ENCODE measurements around the gene ACTN3.
"Not testable (repeated sequence)": the region's sequence is repeated elsewhere in the genome, so short reads cannot be mapped to it uniquely, and the experiment has no call there.

Gene ACTN3

DNA sequence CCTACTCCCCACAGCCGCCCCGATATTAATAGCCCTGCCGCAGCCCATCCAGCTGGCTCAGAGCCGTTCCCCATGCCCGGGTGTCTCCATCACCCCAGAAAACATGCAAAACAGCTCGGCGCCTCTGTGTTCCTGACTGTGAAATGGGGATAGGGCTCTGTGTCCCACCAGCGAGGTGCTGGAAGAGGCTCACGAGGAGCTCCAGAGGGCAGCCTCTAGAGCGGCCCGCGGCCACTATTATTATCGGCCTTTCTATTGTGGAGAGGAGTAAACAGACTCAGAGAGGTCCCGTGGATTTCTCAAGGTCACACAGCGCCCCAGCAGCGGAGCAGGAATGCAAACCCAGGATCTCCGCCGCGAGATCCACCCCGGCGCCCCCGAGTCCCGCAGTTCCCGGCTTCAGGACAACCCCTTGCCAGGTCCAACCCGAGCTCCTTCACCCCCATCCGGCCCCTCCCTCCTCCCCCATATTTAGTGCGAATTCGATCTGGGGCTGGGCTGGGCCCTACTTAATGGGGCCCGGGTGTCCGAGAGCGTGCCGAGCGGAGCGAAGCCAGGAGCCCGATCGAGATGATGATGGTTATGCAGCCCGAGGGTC is at the start of gene ACTN3:
ACTN3 (plus strand) TSS at position 536 of the 598 bp plus-strand sequence; CDS start at position 571, 35 bp downstream.
- DNase-seq, result no peak

DNA sequence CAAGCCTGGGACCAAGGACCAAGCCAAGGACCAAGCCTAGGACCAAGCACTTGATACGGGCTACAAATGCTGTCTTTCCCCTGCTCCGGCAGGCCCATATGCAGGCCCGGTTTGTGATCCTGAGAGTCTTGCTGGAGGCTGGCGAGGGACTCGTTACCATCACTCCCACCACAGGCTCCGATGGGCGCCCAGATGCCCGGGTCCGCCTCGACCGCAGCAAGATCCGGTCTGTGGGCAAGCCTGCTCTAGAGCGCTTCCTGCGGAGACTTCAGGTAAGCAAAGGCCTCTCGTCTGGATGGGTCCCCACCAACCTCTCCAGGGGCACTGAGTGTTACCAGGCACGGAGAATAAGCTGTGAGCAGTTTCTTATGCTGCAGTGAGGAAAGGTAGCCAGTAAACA is 49.5 kb upstream of the ACTN3 start:
- DNase-seq, result no peak

DNA sequence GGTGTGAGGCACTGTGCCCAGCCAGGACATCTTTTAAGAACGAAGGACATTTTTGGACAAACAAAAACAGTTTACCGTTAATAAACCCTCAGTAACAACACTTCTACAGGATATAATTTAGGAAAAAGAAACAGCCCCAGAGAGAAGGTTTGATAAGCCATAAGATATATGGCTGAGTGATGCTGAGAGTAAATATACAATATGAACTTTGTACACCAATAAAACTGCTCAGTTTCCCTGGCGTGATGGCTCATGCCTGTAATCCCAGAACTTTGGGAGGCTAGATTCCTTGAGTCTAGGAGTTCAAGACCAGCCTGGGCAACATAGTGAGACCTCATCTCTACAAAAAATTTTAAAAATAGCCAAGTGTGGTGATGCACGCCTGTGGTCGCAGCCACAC is 48.2 kb upstream of the ACTN3 start:
- DNase-seq, result no peak

DNA sequence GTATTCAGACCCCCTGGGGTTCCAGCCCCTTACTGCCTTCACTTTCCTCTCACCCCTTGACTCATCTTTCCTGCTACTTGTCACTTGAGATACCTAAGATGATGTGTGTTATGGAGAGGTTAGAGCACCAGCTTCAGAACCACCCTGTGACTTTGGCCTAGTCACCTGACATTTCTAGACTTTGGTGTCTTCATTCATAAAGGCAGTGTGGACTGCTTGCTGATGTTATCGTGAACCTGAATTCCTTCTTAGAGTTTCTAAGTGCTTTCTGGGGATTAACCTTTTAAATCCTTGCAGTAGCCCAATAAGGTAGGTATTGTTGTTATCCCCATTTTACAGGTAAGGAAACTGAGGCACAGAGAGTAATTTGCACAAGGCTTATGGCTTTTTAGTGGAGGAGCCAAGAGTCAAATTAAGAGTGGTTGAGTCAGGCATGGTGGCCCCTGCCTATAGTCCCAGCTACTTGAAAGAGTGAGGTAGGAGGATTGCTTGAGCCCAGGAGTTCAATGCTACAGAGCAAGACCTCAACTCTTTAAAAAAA is 41.4 kb upstream of the ACTN3 start:
- DNase-seq, result no peak

DNA sequence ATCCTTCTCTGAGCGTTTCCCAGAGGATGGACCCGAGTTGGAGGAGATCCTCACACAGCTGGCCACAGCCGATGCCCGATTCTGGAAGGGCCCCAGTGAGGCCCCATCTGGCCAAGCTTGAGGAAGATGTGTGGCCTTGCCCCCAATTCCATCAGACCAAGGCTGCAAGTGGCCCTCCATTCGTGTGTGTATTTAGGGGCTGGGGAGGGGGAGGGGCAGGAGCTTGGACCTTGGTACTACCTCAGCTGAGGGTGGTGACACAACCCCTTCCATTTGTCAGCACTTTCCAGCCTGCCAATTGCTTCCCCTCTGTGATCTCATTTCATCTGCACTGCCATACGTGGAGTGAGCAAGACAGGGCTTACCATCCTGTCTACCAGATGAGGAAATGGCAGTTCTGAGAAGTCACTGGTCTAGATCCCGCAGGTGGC is 37.6 kb upstream of the ACTN3 start:
- DNase-seq, result no peak

DNA sequence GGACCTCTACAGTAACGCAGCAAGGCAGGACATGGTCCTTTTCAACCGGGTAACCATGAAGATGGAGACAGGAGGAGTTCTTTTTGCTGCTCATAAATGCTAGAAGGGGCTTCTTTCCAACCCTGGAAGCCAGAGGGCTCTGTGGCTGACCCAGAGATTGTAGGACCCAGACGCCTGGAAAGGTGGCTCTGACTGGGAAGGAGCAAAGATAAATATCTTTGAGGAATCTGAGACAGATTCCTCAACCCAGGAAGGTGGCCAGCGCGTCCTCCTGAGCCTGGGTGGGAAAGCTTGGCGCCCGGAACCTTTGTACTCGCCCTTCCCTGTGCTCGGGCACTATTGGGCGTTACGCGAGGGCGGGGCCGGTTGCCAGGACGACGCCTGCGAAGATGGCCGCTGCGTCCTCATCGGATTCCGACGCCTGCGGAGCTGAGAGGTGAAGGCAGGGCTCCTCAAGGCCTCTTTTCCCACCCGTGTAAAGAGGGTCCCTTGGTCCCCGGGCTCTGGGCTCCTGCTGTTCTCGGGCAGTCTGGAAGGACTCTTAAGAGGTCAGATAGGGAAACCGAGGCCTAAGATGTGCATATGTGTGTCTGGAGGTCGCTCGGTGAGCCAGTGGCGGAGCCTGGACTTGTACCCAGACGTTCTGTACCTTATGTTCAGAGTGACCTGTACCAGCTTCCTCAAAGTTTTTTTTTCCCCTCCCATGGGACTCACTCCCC is 36.3 kb upstream of the ACTN3 start, which contains the start of gene BBS1:
BBS1 (plus strand) TSS at position 365 of the 719 bp plus-strand sequence; CDS start at position 390, 25 bp downstream.
- DNase-seq, result peak; percentile 55

DNA sequence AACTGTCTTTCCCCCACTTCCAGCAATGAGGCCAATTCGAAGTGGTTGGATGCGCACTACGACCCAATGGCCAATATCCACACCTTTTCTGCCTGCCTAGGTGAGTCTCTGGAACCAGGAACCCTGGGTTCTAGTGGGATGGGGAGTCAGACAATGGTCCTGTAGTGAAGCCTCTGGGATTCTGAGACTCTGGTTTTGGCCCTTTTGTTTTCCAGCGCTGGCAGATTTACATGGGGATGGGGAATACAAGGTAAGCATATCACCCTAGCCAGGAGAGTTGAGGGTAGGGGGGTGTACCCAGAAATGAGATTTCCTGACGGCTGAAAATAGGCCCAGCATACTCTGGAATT is 35.7 kb upstream of the ACTN3 start:
- no peak for DNase-seq

DNA sequence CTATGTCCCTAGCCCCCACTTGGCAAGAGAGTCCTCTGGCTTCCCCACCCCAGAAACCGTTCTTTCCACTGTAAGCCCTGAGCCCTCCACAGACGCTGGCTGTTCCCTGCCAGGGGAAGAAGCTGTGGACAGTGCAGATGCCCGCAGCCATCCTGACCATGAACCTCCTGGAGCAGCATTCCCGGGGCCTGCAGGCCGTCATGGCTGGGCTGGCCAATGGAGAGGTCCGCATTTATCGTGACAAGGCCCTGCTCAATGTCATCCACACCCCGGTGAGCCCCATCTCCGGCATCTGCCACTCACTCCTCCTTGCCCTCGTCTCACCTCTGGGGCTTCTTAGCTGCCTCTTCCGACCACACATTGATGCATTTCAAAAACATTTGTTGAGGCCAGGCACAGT is 23.1 kb upstream of the ACTN3 start:
- no peak for DNase-seq

DNA sequence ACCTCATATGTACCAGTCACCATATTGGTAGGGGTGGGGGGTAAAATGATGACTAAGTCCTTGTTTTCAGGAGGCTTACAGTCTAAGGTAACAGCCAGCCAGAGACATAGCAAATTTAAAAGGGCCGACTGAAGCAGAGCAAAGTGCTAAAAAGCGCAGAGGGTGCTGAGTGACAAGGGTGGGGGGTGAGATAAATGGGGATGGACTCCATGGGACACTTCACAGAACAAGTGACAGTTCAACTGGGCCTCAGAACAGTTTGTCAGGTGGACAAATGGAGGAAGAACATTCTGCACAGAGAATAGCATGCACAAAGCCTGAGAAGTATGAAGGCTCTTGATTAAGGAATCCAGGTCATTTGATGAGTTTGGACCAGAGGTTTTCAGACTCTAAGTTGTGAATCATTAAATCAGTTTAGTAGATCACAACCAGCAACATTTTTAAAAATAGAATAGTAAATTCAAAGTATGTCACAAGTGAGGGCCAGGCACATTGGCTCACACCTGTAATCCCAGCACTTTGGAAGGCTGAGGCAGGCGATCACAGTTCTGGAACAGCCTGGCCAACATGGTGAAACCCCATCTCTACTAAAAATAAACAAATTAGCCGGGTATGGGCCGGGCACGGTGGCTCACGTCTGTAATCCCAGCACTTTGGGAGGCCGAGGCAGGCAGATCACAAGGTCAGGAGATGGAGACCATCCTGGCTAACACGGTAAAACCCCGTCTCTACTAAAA is 22.2 kb upstream of the ACTN3 start:
- no peak for DNase-seq

DNA sequence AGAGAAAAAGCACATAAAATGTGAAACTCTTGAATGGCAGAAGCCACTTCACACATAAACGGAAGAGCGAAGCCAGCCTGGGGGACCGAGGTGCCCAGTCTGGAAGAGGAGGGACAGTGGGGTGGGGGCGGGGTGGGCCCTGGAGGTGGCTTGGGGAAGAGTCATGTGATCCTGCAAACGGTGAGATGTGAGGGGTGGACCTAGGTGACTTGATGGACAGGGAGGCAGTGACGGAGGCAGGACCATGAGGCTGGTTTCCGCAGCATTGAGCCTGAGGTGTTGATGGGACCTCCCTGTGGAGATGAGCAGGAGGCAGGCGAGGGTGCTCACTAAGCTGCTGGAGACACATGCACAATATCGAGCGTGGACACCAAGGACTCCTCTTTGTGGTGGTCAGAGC is 17.6 kb upstream of the ACTN3 start:
- no peak for DNase-seq

DNA sequence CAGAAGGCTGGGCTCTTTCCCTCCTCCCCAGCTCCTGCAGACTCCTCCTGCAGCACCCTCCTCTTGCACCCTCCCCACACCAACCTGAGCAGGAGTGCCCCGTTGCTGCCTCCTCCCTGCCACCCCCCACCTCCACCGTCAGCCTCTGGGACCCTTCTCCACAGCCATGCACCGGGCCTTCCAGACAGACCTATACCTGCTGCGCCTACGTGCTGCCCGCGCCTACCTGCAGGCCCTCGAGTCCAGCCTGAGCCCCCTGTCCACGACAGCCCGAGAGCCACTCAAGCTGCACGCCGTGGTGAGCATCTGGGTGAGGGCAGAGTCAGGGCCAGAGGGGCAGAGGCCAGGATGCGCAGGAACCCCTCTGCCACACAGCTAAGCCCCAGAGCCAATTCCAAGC is 17.0 kb upstream of the ACTN3 start:
- no peak for DNase-seq

DNA sequence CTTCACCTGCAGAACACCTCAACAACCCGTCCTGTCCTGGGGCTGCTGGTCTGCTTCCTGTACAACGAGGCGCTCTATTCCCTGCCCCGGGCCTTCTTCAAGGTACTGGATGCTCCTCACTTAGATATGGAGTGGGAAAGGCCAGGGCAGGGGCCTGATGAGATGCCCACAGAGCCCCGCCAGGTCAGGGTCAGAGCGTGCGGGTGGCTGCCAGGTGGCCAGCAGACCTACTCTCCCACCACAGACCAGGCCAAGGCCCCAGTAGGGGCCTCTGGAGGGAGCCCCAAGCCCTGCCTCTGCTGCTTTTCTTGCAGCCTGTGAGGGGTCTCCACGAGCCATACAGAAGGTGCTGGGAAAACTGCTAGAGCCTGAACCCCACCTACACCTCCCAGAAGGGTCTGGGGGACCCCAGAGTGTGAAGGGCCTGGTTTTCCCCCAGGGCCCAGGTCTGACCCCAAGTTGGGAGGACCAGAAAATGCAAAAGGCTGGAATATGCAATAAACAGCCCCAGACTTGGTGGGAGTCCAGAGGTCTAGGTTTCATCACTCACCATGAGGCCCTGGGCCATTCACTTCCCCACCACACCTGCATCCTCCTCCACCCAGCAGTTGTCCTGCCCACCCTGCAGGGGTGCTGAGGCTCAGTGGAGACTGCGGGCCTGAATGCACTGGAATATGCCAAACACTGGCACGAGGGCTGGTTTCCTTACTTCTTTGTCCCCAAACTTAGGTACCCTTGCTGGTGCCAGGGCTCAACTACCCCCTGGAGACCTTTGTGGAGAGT is 15.6 kb upstream of the ACTN3 start:
- no peak for DNase-seq

DNA sequence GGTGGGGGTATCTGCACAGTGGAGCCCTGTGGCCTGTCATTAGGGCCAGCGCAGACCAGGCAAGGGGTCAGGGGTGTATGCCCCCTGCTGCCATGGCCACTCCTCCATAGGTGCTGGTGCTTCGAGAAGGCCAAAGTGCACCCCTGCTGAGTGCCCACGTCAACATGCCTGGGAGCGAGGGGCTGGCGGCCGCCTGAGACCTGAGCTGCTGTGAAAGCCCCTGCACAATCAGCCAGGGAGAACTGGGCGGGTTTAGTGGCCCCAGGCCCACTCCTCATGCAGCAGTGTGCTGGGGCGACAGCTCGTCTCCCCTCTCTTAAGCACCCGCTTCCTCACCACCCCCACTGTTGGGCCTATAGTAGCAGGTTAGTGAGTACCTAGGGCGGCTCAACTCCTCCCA is 14.9 kb upstream of the ACTN3 start:
- no peak for DNase-seq

DNA sequence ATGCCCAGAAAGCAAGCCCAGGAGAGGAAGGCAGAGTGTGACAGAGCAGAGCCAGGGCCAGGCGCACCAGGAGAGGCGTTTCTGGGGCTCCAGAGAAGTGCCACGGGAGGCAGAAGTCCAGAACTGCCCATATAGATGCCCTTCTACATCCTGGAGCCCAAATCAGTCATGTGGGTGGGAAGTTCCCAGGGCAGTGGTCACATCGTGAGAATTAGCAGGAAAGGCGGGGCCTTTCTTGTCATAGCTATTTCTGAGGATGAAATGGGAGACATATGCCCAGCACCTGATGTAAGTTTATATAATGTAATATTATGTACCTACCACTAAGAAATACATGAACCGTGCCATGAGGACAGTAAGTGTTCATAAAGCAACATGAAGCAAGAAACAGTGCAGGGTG is 13.9 kb upstream of the ACTN3 start:
- DNase-seq, result no peak

DNA sequence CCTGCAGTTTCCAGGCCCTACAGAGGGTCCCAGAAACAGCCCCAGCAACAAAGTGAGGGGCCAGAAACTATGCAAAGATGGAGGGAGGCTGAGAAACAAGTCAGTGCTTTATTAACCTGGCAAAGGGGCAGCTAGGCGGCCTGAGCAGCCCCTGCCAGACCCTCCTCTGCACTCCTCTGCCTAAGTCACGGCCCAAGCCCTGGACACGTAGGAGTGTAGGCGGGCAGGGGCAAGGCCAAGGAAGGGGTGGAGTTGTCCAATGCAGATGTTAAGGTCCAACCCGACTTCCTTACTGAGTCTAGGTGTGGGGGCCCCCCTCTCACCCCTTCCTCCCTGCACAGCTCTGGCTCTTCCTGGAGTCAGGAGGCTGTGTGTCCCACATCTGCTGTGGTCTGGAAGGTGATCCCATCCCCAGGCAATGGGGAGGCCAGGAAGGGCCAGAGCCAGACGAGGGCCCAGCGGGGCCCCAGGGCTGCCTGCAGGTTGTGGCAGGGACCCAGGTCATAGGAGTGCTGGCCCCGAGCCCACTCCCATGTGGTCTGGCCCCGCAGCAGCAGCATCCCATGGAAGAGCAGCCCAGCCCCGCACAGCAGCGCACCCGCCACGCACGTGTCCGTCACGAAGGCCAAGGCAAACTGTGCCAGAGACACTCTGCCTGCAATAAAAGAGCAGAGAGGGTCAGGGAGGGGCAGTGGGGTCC is 7.4 kb upstream of the ACTN3 start:
- no peak for DNase-seq

DNA sequence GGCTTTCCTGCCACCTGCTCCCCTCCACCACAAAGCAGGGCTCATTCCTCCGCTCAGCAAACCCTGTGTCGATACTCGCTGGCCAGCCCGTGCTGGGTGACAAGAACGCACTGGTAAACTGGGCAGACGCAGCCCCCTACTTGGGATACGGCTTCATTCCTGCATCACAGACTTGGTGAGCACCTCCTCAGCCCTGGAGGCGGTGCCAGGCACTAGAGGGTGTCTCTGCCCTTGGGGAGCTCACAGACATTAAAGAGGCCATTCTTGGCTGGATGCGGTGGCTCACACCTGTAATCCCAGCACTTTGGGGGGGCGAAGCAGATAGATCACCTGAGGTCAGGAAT is 6.9 kb upstream of the ACTN3 start:
- DNase-seq, result no peak

DNA sequence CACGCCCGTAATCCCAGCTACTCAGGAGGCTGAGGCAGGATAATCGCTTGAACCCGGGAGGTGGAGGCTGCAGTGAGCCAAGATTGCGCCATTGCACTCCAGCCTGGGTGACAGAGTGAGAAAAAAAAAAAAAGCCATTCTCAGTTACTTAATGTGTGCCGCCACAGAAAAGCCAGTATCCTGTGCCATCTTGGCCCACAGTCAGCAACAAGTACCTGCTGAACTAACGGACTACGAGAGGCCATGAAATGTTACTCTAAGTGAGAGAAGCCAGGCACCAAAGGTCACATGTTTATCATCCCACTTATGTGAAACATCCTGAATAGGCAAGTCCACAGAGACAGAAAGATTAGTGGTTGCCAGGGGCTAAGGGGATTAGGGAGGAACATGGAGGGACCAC is 6.1 kb upstream of the ACTN3 start:
- not testable (repeated sequence) for DNase-seq

DNA sequence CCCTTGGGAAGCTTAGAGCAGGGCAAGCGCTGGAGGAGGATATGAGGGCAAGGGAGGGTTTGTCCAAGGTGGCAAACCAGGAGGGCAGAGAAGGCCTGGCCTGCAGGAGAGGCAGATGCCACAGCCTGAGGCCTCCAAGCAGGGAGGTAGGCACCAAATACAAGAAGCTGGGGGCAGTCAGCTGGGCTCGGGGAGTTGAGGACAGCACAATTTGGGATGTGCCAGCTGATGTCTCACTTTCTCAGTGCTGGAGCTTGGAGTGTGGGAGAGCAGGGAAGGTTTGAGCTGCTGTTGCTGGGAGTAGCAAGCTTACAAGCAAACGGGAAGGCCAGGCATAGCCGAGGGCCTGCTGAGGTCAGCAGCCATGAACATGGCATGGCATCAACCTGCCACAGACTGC is 4.8 kb upstream of the ACTN3 start:
- no peak for DNase-seq

DNA sequence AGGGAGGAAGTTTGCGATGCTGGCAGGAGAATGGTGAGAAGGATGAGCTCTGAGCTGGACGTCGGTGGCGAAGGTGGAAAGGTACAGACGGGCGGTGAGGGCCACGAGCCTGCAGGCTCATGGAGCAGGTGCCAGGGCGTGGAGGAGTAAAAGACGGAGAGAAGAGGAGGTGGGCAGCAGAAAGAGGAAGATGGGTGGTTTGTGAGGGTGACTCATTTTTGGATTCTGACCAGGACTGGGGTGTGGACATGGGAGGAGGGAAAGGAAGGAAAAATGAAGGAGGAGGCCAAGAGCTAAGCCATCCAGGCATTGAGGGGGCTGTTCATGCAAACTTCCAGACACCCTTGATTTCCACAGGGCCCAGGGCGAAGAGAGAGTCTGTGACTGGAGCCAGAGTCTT is 4.3 kb upstream of the ACTN3 start:
- DNase-seq, result no peak

DNA sequence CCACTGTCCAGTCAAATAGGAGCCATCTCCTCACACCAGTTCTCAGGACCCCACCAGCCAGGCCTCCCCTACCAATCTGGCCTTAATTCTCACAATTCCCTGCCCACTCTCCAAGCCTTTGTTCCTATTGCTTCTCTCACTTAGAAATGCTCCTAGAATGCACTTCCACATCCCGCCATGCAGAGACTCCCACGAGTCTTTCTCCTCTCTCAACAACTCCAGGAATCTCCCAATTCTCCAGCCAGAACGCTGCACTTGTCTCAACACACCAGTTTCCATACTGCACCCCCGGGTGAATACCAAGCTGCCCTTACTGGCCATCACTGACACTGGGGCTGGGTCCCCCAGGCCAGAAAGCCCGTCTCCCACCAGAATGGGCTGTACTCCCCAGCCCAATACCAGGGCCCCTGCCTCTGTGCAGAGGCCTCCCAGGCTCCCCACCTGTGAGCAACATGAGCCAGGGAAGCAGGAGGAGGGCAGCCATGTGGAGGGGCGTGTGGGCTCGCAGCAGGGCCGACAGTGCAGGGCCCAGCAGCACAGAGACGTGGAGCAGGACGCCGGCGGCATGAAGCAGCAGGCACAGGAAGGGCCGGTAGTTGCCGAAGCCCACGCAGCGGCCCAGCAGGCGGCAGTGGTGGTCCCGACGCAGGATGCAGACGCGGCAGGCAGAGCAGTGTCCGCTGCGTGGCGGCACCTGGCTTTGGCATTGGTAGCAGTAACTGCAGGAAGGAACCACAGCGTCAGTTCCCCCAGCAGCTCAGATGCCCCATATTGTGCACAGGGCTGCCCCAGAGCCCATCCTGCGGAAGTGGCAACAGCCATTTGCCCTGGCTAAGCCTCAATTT is 3.2 kb upstream of the ACTN3 start:
- DNase-seq, result no peak

DNA sequence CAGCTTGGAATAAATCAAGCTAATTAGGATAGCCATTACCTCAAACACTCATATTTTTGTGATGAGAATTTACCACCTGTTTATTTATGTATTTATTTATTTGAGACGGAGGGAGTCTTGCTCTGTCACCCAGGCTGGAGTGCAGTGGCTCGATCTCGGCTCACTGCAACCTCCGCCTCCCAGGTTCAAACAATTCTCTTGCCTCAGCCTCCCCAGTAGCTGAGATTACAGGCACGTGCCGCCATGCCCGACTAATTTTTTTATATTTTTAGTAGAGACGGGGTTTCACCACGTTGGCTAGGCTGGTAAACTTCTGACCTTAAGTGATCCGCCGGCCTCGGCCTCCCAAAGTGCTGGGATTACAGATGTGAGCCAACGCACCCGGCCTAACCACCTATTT is 1.8 kb upstream of the ACTN3 start:
- not testable (repeated sequence) for DNase-seq
